IPS DF 4.7 (cell line): Measurements from ENCODE around the gene MYBBP1A.

Experiments used
- DNase-seq: peaks from one replicate; pipeline ENCODE4 v3.0.0-alpha.2; 2013; ENCODE audit warnings: low spot score; ENCODE audit errors: extremely low read depth

The MYBBP1A gene

DNA sequence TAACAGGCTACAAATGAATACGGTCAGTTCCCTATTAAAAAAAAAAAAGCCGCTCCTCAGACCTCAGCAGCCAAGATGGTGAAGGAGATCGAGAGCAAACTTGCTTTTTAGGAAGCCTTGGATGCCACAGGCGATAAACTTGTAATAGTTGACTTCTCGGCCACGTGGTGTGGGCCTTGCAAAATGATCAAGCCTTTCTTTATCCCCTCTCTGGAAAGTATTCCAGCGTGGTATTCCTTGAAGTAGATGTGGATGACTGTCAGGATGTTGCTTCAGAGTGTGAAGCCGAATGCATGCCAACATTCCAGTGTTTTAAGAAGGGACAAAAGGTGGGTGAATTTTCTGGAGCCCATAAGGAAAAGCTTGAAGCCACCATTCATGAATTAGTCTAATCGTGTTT, 16.9 kb upstream of the MYBBP1A start:
- no peak for DNase-seq

DNA sequence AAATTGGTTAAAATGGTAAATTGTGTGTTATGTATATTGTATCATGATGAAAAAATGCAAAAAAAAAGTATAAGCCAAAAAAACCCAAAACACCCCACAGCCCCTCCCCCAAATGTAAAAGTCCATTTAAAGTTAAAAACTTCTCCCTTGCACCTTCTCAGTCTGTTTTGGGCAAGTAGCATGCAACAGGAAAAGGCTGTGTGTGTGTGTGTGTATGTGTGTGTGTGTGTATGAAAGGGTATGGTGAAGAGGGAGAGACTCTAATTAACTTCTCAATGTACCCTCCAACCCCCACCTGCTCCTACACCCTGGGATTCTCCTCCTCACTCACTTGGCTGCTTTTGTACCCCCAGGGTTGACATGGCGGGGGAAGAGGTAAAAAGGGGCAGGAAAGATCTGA, 14.4 kb upstream of the MYBBP1A start:
- DNase-seq: no peak

DNA sequence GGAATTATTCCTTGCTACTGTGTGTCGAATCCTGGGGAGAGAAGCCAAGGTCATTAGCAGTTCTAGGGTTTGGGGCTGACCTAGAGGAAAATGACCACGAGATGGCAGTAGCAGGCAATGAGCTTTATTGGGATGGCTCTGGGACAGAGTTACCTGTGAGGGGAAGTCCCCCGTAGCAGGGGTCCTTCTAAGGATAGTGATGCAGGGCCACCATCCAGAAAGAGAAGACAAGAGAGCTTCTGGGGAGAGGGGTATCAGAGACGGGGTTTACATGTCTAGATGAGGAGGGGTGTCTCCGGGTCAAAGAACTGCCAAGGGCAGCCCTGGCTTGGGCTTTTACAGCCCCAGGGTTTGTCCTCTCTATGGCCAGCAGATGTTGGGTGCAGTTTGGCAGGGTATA, 11.6 kb upstream of the MYBBP1A start:
- DNase-seq: peak; percentile 88

DNA sequence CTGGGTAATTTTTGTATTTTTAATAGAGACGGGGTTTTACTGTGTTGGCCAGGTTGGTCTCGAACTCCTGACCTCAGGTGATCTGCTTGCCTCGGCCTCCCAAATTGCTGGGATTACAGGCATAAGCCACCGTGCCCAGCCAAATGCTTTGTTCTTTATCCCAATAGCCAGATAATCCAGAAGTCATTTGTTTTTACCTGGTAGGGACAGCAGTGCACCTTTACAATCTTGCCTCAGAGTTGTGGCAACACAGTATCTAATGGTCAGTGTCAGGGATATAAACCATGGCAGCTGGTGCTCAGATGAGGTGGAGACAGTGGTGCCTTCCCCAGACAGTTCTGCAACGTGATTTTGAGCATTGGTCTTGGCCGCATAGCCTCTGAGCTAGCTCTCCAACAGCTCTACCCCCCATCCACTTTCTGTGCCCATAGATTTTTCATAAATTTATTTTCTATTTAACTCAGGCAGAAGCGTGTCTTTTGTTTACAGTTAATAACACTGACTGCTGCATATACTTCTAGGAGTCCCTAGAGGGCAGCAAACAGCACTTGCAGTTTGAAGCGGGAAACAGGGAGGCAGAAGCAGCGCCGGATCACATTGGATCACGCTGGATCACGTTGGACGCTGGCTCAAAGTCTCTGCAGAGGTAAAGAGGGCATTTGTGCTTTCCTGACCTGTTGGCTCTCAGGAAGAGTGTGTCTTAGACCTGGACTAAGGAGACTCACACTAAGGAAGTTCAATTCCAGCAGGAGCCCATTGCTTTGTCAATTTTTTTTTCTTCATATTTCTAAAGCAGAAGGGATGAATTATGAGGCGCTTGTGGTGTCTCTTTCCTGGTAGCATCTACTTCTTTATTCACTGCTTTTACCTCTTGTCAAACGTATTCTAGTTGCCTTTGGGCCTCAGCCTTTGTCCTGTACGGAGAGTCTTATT, 10.3 kb upstream of the MYBBP1A start:
- peak; percentile 71 for DNase-seq

DNA sequence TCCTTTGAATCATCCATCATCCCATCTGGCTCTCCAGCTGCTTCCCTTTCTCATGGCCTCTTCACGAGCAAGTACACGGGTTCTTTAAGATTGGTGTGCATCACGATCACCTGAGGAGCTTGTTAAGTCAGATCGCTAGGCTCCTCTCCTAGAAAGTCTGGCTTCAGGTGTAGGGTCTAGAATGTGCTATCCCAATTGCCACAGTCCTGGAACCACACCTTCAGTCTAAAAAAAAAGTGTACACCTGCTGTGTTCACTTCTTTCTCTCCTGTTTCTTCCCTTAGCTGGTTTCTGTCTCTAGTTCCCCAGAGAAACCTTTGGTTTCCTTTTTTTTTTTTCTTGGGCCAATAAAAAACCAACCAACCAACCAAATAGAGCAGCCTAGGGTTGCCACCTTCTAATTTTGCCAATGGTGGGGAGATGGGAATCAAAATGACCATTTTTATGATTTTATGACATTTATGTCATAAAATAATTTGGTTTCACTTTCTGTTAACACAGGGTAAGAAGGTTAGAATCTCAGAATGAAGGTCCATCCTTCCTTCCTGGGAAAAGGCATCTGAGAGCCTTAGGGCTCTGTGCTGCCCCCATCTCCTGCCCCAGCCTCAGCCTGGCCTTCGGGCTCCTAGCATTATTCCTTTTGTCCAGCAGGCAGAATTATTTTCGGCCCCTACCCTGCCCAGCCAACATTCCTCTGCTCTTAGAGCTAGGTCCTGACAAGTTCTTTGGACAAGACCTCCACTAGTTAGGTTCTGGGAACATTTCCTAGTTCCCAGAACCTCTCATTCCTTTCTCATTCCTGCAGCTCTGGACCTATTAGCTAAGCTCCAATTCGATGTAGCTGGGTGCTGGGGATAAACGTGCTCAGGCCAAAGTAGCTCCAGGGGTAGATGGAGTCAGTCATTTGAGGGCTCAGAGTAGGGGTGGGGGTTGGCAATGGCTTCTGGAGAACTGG, 7.1 kb upstream of the MYBBP1A start:
- no peak for DNase-seq

DNA sequence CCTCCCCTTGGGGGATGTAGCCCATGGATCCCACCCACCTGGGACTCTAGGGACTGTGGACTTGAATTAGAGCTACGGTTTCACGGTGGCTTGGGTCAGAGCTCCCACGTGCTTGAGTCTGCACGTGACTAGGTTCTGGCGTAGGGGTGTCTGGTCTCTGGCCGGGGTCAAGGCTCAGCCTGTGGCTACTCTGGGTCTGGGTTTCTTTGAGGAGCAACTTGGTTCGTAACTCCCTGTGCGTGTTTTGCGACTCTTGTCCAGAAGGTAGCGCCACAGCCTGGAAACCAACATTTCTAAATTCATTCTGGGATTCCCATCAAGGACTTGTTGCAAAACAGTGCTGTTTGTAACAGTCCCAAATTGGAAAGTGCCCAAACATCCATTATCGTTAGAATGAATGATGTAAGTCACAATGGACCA, 5.7 kb upstream of the MYBBP1A start:
- DNase-seq: no peak

DNA sequence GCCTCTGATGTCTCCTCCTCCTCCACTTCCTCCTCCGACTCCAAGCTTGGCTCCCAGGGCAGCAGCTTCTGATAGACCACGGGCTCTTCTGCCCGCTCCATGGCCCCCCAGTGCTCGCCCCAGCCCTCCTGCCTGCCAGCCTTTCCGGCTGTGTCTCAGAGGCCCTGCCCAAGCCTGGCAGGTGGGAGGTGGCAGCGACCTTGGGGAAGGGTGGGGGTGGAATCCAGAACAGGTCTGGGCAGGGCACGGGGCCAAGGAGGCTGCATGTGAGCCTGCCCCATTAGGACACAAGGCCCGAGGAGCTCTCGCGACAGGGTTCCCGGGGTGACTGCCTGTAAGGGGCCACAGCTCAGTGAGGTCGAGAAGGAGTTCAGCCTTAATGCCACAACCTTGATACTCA, 5.2 kb upstream of the MYBBP1A start, which contains the start of gene GGT6:
TSS of gene GGT6 (minus strand) at position 157 of the 400 bp plus-strand sequence. CDS start at position 101, 56 bp downstream.
- DNase-seq: no peak

DNA sequence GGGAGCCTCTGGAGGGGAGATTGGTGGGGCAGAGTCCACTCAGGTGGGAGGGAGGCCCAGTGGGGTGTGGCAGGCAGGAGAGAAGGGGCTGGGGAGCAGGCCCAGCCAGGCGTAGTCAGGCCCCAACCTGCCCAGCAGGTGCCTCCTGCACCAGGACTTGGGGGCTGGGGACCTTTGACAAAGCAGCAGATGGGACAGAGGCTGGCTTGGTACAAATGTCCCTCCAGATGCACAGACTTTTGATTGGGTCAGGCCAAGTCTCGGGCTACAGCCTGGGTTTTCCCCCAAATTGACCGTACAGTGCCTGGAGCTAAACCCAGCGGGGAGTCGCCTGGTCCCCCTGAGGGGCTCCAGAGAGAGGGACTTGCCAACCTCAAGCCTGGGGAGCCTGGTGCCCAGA, 4.8 kb upstream of the MYBBP1A start:
- DNase-seq: no peak

DNA sequence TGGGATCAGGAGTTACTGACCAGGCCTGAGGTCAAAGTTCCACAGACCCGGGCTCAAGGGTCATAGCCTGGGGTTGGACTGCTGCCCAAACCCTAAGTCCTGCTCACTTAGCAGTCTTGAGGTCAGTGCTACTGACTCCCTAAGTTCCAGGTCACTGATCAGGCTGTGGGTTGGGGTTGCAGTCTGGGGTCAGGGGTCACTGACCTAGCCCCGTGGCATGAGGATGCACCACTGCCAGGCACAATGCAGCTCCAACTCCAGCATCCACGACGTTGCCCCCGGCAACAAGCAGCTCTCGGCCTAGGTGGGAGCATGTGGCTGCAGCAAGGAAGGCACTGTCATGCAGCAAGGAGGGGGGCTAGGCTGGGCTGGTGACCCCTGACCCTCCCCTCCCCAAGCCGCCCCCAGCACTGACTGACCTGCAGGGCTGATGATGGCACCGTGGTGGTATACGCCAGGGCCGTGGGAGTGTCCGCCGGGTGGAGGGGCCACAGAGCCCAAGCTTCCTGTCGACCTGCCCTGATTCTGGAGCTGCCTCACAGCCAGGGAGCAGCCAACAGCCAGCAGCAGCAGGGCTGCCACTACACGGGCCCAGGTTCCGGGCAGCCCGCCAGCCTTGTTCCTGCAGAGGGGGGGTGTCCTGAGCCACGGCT, 4.1 kb upstream of the MYBBP1A start:
- DNase-seq: no peak

DNA sequence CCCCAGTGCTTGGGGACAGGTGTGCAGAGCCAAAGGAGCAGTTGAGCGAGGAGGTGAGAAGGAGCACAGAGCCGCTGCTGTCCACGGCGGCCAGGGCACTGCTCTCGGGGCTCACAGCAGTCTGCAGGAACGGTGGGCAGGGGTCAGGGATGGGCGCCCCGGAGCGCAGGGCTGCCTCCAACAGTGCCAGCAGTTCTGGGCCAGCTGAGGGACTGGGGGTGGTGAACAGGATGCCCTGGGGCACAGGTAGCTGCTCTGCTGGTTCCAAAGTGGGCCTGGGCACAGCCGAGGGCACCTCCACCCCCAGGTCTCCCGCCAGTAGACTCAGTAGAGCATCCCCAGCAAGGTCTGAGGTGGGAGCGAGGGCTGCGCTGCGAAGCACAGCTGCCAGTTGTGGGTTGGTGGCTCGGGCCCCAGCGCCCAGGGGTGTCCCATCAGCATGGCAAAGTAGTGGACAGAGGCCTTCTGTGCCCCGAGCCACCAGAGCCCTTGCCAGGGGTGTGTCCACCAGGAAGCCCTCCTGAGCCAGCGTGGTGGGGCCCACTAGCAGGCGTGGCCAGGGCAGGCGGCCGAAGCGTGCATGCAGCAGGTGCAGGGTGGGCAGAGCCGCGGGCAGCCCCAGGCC, 3.3 kb upstream of the MYBBP1A start:
- DNase-seq: no peak

DNA sequence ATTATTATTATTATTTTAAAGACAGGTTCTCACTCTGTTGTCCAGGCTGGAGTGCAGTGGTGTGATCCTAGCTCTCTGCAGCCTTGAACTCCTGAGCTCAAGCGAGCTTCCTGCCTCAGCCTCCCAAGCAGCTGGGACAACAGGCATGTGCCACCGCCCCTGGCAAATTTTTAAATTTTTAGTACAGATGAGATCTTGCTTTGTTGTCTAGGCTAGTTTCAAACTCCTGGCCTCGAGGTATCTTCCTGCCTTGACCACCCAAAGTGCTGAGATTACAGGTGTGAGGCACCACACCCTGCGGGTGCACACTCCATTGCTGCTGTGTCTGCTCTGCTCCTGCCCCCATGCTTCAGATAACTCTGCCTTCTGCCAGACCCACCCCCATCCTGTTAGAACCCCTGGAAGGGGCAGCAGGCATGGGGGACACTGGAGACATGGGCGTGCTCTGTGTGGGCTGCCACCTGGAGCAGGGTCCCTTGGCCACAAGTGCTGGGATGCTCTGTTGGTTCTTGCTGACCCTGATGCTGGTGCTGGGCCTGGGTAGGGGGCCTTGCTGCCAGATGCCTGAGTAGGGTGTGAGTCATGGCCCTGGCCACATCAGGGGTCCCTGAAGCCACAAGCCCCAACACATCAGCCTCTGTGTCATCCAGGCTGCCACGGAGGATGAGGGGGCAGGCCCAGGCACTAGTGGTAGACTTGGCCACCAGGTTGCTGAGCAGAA, 2.6 kb upstream of the MYBBP1A start:
- no peak for DNase-seq

DNA sequence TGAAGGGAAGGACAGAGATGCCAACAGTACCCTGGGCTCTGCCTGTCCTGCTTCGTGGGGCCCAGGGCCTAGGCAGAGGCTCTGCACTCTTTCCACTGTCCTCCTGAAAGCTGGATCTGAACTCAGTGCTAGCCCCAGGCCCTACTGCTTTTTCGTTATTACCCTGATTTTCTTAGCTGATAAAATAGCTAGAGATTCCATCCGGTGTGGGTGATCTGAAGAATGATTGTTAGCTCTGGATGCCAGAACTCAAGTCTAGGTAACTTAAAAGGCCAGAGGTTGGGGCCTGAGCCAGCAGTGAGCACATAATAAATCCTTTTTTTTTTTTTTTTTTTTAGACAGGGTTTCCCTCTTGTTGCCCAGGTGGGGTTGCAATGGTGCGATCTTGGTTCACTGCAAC, 1.8 kb upstream of the MYBBP1A start:
- DNase-seq: no peak

DNA sequence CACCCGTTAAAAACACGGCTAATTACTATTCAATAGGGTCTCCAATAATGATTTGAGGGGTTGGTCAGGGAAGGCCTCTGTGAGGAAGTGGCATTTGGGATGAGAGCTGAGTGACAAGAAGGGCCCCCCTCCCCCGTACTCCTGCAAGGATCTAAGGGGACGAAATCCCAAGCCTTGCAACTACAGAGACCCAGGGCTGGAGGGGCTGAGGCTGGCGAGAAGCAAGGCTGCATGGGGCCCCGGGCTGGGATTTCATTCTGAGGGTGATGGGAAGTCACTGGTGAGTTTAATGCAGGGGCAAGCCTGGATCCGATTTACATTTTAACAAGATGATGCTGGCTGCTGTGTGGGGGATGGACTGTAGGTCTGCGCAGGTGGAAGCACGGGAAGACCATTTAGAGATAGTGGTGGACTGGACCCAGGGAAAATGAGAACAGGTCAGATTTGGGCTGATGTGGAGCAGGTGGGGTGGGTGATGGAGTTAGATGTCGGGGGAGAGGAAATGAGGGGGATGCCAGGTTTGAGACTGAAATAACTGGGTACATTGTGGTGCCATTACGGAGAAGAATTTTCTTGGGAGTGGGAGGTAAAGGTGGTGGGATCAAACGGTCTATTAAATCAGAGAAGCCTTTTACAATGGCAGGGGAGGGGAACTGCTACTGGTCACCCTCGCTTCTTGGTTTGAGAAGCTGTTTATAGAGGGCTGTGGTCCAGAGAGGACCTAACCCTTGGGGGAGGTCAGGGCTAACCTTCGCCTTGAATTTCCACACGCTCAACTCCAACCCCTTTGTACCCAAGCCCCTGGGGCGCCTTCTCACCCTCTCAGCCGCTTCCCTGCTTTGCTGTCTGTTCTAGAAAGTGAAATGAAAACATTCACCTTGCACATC, 932 bp upstream of the MYBBP1A start:
- no peak for DNase-seq

DNA sequence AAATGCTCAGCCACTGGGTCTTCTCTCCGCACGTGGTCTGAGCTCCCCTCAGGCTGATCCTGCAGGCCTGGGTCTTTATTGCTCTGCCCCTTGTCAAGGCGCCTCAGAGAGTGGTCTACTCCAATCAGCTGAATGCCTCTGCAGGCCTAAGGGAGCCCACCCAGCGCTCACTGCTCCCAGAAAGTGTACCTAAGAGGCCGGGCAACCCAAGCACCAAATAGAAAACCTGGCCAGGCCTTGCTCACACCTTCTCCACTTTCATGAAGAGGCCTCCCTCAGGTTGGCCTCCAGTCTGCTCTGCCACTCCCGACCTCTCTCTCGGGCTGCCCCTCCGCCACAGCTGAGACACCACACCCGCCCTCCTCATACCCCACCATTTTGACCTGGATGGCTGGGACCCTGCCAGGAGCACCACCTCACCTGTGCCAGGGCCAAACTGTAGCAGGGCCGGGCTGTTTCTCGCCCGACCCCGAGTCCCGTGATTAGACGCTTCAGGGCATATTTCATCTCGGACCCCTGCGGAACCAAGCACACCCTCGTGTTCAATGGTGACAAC, 665 bp downstream of the MYBBP1A start:
- DNase-seq: no peak

DNA sequence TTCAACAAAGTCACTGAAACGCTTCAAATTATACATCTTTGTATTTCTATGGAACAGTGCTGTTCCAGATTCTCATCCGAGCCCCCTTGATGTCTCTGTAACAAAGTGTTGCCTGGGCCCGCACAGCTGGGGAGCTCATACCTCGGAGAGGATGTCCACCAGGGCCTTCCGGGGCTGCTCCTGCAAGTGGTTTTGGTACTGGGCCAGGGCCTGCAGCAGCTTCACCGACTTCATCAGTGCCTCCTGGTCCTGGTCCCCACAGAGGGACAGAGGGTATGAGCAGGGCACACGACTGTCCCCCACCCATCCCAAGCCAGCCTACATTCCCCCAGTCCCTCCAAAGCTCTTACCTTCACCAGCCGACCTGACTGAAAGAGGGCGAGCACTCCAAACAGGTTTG, 1.5 kb downstream of the MYBBP1A start:
- DNase-seq: no peak

DNA sequence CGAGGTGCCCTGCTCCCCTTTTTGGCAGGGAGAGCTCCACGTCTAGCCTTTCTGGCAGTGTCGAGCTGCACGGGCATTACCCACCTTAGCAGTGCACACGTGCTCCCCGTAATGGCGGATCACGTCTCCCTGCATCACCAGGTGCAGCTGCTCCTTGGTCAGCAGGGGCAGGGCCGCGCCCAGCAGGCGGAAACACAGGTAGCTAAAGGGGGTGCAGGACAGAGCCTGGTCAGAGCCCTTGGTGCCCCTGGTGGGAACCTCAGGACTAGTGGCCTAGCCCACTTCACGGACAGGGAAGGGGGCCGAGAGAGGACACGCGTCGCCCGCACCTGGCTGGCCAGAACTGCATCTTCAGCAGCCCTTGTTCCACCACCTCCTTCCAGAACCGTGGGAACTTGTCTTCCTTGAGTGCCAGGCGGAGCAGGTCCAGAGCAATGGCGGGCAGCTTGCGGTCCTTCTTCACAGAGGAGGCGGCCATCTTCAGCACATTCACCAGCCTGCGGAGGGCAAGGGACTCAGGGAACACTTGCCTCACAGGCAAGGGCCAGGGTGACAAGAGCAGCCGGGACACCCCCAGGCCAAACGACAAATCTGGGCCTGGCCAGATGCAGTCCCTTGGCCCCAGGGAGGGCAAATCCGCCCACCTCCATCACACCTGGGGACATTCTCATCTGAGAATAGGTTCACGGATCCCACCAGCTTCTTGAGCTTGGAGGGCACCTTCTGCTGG, 3.2 kb downstream of the MYBBP1A start:
- DNase-seq: no peak

DNA sequence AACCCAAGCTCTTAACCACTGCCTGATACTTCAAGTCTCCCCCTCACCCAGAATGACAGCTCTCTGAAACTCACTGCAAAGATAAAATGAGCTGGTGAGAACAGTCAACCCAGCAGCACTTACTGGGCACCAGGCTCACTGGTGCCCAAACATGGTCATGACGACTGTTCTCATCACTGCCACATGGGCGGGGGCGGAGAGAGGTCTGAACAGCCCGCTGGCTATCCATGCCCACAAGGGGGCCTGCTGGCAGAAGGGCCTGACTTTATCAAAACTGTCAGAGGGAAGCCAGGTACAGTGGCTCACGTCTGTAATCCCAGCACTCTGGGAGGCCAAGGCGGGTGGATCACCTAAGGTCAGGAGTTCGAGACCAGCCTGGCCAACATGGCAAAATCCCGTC, 4.0 kb downstream of the MYBBP1A start:
- DNase-seq: no peak

DNA sequence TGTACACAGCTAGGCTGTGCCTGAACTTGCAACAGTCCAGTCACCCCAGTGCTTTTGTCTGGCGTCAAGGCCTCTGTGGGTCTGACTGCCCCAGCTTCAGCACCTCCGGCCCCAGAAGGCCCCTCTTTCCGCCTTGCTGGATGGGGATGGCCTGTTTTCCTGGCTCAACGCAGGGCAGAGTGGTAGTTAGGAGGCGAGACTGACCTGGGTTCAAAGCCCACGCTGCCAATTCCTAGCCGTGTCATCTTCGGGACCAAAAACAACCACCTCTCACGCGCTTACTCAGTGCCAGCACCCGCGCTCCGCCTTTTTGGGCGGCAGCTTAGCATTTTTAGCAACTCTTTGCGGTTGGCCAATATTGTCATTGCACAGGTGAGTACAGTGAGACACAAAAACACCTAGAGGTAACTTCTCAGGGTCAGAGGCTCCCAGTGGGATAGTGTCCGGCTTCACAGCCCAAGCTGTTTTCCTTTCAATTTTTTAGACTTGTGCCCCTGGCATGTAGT, 4.6 kb downstream of the MYBBP1A start:
- DNase-seq: no peak
